ENCODE results near the gene RSPH10B2.
A peak's percentile ranks its signal among the peaks of the same experiment; 100 is the strongest.
"Not testable (repeated sequence)": the region's sequence is repeated elsewhere in the genome, so short reads cannot be mapped to it uniquely, and the experiment has no call there.

The RSPH10B2 gene

DNA sequence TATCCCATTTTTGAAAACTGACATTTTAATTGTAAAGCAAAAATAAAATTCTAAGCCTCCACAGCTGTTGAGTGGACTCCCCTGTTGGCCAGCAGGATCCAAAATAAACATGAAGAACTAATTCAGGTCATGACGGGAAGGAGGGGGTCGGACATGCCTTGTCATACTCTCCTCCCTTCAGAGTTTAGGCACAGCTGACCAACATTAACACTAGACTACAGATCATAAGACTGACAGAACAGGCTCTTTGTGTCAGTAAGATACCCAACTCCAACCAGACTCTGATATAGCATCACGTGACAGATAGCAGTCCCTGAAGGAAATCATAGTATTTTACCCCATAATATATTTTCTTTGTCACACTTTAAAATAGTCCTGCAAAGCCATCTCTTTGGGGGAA, 26.2 kb upstream of the RSPH10B2 start:
- DNase-seq = no peak
- Histone ChIP-seq H3K4me1 (ENCODE audit: low read length) (no peaks in the 10 kb centered on the region), H4K20me1 (ENCODE audit: insufficient read depth, low read length) (no peaks in the 10 kb centered on the region), H3K9ac (ENCODE audit: low read length) (no peak overlapping the region), H3F3A (ENCODE audit: insufficient read depth, low read length) (no peaks in the 10 kb centered on the region), H3K36me3 (replicated peaks; ENCODE audit: insufficient read depth, low read length) (no peaks in the 10 kb centered on the region), H3K79me2 (ENCODE audit: low read length) (peaks cover 20% of the 10 kb centered on the region), H3K9me3 (replicated peaks; ENCODE audit: insufficient read depth, low read length) (no peaks in the 10 kb centered on the region), H3K27ac (ENCODE audit: low read length) (no peak overlapping the region), H3K9me2 (replicated peaks; ENCODE audit: insufficient read depth, low read length) (no peaks in the 10 kb centered on the region), H3K27me3 (replicated peaks; ENCODE audit: insufficient read depth, low read length) (no peaks in the 10 kb centered on the region), H2AFZ (ENCODE audit: low read length) (no peak overlapping the region), H3K4me3 (ENCODE audit: low read length) (no peak overlapping the region), H3K4me2 (ENCODE audit: low read depth, low read length) (no peak overlapping the region)
- TF ChIP-seq EZH2phosphoT487 (IDR thresholded peaks at IDR 0.05; ENCODE audit: low read length) (no peak), EZH2 (optimal IDR thresholded peaks at IDR 0.05; ENCODE audit: low read depth, low read length) (no peak)
- TF ChIP-seq, protein P1, sequence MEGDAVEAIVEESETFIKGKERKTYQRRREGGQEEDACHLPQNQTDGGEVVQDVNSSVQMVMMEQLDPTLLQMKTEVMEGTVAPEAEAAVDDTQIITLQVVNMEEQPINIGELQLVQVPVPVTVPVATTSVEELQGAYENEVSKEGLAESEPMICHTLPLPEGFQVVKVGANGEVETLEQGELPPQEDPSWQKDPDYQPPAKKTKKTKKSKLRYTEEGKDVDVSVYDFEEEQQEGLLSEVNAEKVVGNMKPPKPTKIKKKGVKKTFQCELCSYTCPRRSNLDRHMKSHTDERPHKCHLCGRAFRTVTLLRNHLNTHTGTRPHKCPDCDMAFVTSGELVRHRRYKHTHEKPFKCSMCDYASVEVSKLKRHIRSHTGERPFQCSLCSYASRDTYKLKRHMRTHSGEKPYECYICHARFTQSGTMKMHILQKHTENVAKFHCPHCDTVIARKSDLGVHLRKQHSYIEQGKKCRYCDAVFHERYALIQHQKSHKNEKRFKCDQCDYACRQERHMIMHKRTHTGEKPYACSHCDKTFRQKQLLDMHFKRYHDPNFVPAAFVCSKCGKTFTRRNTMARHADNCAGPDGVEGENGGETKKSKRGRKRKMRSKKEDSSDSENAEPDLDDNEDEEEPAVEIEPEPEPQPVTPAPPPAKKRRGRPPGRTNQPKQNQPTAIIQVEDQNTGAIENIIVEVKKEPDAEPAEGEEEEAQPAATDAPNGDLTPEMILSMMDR (IDR thresholded peaks at IDR 0.05; ENCODE audit: low read length) = no peak

DNA sequence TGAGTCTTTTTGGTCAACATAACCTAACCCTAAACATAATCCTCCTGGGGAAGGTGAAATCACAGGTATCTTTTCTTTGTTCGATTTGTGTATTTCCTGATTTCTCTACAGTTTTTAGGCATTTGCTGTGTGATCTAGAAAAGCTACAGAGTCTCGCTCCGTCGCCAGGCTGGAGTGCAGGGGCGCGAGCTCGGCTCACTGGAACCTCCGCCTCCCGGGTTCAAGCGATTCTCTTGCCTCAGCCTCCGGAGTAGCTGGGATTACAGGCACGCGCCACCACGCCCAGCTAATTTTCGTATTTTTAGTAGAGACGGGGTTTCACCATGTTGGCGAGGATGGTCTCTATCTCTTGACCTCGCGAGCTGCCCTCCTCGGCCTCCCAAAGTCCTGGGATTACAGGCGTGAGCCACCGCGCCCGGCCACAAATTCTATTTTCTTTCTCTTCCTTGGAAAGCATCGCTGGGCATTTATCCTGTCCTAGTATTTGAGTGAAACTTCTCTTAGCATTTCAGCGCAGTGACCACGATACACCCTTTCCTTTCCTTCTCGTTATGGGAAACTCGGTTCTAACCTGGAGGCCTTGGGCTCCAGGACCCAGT, 24.9 kb upstream of the RSPH10B2 start:
- not testable (repeated sequence) for H3K27me3 ChIP-seq (replicated peaks; ENCODE audit: insufficient read depth, low read length); H3K9me3 ChIP-seq (replicated peaks; ENCODE audit: insufficient read depth, low read length); H3F3A ChIP-seq (ENCODE audit: insufficient read depth, low read length); H3K4me1 ChIP-seq (ENCODE audit: low read length); H3K27ac ChIP-seq (ENCODE audit: low read length); H3K9me2 ChIP-seq (replicated peaks; ENCODE audit: insufficient read depth, low read length); H4K20me1 ChIP-seq (ENCODE audit: insufficient read depth, low read length); H3K9ac ChIP-seq (ENCODE audit: low read length); DNase-seq; H3K36me3 ChIP-seq (replicated peaks; ENCODE audit: insufficient read depth, low read length)
- peaks cover 20% of the 10 kb centered on the region for H3K79me2 ChIP-seq (ENCODE audit: low read length)
- H2AFZ ChIP-seq (ENCODE audit: low read length) = peak overlapping the region; percentile 83
- H3K4me2 ChIP-seq (ENCODE audit: low read depth, low read length) = peak overlapping the region; percentile 59
- H3K4me3 ChIP-seq (ENCODE audit: low read length) = peak overlapping the region; percentile 89

DNA sequence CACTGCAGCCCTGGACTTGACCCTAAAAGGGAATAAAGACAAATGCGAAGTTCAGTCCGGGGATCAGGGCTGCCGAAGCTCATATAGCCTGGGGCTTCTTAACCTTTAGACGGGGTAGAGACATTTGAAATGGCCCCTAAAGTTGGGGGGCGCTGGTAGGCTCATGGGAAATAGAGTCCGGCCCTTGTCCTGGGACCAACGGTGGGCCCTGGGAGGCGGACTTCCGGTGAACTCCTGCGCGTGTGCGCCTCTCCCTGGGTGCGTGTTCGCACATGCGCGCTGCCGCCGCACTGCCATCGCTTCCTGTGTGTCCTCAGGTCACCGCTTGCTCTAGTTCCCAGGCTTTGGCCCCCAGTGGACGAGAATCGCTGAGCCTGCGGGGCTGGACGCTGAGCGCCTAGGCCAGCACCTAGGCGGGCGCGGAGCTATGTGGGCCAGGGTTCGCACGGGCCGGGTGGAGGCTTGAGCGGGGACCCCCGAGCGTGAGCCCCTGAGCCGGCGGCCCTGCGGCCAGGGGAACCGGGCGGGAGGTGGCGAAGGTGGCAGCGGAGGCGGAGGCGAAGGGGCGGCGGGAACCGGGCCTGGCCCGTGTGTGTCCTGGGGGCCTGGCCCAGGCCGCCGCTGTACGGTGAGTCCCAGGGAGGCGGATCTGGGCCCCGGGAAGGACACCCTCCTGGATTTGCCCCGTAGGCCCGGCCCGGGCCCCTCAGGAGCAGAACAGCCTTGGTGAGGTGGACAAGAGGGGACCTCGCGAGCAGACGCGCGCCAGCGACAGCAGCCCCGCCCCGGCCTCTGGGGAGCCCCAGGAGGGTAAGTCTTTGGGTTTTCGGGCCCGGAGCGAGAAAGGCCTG, 24.2 kb upstream of the RSPH10B2 start:
- Histone ChIP-seq H3F3A (ENCODE audit: insufficient read depth, low read length) (no peaks in the 10 kb centered on the region), H4K20me1 (ENCODE audit: insufficient read depth, low read length) (no peaks in the 10 kb centered on the region), H3K4me1 (ENCODE audit: low read length) (no peaks in the 10 kb centered on the region), H3K4me3 (ENCODE audit: low read length) (peak overlapping the region; percentile 89), H3K4me2 (ENCODE audit: low read depth, low read length) (peak overlapping the region; percentile 59), H3K27ac (ENCODE audit: low read length) (peak overlapping the region; percentile 23; the same call in 1 of the 2 replicates), H3K79me2 (ENCODE audit: low read length) (peaks cover 20% of the 10 kb centered on the region), H3K9me2 (replicated peaks; ENCODE audit: insufficient read depth, low read length) (no peaks in the 10 kb centered on the region), H3K9me3 (replicated peaks; ENCODE audit: insufficient read depth, low read length) (no peaks in the 10 kb centered on the region), H3K36me3 (replicated peaks; ENCODE audit: insufficient read depth, low read length) (no peaks in the 10 kb centered on the region), H2AFZ (ENCODE audit: low read length) (peak overlapping the region; percentile 83), H3K27me3 (replicated peaks; ENCODE audit: insufficient read depth, low read length) (no peaks in the 10 kb centered on the region), H3K9ac (ENCODE audit: low read length) (peak overlapping the region; percentile 81)
- TF ChIP-seq EZH2 (optimal IDR thresholded peaks at IDR 0.05; ENCODE audit: low read depth, low read length) = no peak
- no peak for TF ChIP-seq EZH2phosphoT487 (IDR thresholded peaks at IDR 0.05; ENCODE audit: low read length)
- TF ChIP-seq, protein P1 (IDR thresholded peaks at IDR 0.05; ENCODE audit: low read length) = no peak
- peak; percentile 92 for DNase-seq

DNA sequence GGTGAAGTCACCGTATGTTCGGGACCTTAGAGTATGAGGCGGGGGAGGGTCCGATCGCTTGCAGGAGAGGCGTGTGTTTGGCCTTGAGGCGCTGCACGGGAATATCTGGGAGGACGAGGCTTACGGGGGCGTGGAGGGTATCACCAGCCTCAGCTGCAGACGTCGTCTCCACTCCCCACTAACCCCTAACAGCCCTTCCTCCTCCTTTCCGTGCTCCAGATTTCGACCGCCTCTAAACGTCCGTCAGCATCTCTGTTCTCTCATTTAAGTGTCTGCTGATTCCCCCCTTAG, 23.6 kb upstream of the RSPH10B2 start:
- Histone ChIP-seq H2AFZ (ENCODE audit: low read length) (peak overlapping the region; percentile 83), H3K79me2 (ENCODE audit: low read length) (peaks cover 20% of the 10 kb centered on the region), H3K27ac (ENCODE audit: low read length) (no peak overlapping the region), H3K9me2 (replicated peaks; ENCODE audit: insufficient read depth, low read length) (no peaks in the 10 kb centered on the region), H3K9me3 (replicated peaks; ENCODE audit: insufficient read depth, low read length) (no peaks in the 10 kb centered on the region), H4K20me1 (ENCODE audit: insufficient read depth, low read length) (no peaks in the 10 kb centered on the region), H3K4me2 (ENCODE audit: low read depth, low read length) (peak overlapping the region; percentile 59; the same call in 1 of the 2 replicates), H3F3A (ENCODE audit: insufficient read depth, low read length) (no peaks in the 10 kb centered on the region), H3K9ac (ENCODE audit: low read length) (peak overlapping the region; percentile 81), H3K4me1 (ENCODE audit: low read length) (no peaks in the 10 kb centered on the region), H3K27me3 (replicated peaks; ENCODE audit: insufficient read depth, low read length) (no peaks in the 10 kb centered on the region), H3K36me3 (replicated peaks; ENCODE audit: insufficient read depth, low read length) (no peaks in the 10 kb centered on the region), H3K4me3 (ENCODE audit: low read length) (peak overlapping the region; percentile 89)
- no peak for TF ChIP-seq EZH2 (optimal IDR thresholded peaks at IDR 0.05; ENCODE audit: low read depth, low read length)
- TF ChIP-seq, protein P1 (IDR thresholded peaks at IDR 0.05; ENCODE audit: low read length) = no peak
- no peak for TF ChIP-seq EZH2phosphoT487 (IDR thresholded peaks at IDR 0.05; ENCODE audit: low read length)
- no peak for DNase-seq

DNA sequence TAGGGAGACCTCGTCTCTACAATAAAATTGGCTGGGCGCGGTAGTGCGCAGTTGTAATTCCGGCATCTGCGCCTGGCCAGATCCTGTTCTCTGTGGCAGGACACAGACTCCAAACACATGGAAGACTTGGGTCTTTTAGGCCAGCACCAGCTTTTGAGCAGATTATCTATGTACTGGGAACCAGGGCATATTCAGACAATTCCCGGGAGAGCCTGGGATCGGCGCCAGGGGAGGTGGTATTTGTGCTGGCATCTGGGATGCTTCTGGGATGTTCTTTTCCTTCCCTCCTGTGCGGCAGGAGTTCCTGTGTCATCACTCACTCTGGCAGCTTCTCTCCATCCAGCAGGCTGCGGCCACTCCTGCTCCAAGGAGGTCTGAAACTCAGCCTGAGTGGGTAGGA, 15.5 kb upstream of the RSPH10B2 start:
- not testable (repeated sequence) for H3K4me2 ChIP-seq (ENCODE audit: low read depth, low read length); H3K9me2 ChIP-seq (replicated peaks; ENCODE audit: insufficient read depth, low read length); H3K27me3 ChIP-seq (replicated peaks; ENCODE audit: insufficient read depth, low read length); H3K79me2 ChIP-seq (ENCODE audit: low read length); DNase-seq; H3F3A ChIP-seq (ENCODE audit: insufficient read depth, low read length); H3K4me3 ChIP-seq (ENCODE audit: low read length); H3K36me3 ChIP-seq (replicated peaks; ENCODE audit: insufficient read depth, low read length); H3K27ac ChIP-seq (ENCODE audit: low read length); H3K9ac ChIP-seq (ENCODE audit: low read length); H3K4me1 ChIP-seq (ENCODE audit: low read length); H3K9me3 ChIP-seq (replicated peaks; ENCODE audit: insufficient read depth, low read length); H2AFZ ChIP-seq (ENCODE audit: low read length); H4K20me1 ChIP-seq (ENCODE audit: insufficient read depth, low read length)
